Muscle of leg (tissue), 11 donors: ENCODE results near the gene TNIK. TPM values are rescaled to one million over a fixed set of nuclear protein-coding genes. Genes with fewer than 3 reads are reported as not detected.
A peak's percentile ranks its signal among the peaks of the same experiment; 100 is the strongest.

ENCODE experiments used
- DNase-seq: peaks from one replicate; pipeline ENCODE4 v3.0.0; 2013
- H3K27ac ChIP-seq: one replicate; pipeline ENCODE4 v1.5.1; 2013; ENCODE audit warnings: mild to moderate bottlenecking, low read length, control low read depth
- H3K27me3 ChIP-seq: one replicate; pipeline ENCODE4 v1.6.1; 2013; ENCODE audit warnings: low read length; ENCODE audit not compliant: control insufficient read depth, insufficient read depth
- H3K36me3 ChIP-seq: one replicate; pipeline ENCODE4 v1.6.1; 2013; ENCODE audit warnings: low read length; ENCODE audit not compliant: control insufficient read depth, insufficient read depth
- H3K4me1 ChIP-seq: one replicate; pipeline ENCODE4 v1.6.1; 2013; ENCODE audit warnings: low read length; ENCODE audit not compliant: control insufficient read depth, insufficient read depth
- H3K4me3 ChIP-seq: one replicate; pipeline ENCODE4 v1.5.1; 2013; ENCODE audit warnings: low read length, control low read depth
- H3K9me3 ChIP-seq: replicated peaks from 2 replicates; pipeline ENCODE4 v1.6.1; 2013; ENCODE audit warnings: low read depth, low read length; ENCODE audit not compliant: control insufficient read depth
- WGBS: methylation state at CpG from one replicate; pipeline ENCODE4 v1.1.5; 2013; ENCODE audit warnings: missing lambda C conversion rate; ENCODE audit not compliant: insufficient coverage; 5-methylcytosine and 5-hydroxymethylcytosine counted together
- polyA plus RNA-seq, 8 donors: library from polyadenylated mRNA; unstranded; fragments of 120-200 nt; gene quantifications; one replicate each; pipeline versions ENCODE4 v1.2.1 to v1.2.3, GENCODE V29; 2013; ENCODE audit warnings: inconsistent platforms in 1 of 8, low replicate concordance in 1 of 8; ENCODE audit not compliant: insufficient read length in 8 of 8, insufficient read depth in 1 of 8
- total RNA-seq: library from RNA; stranded (reverse); fragments of 120-200 nt; gene quantifications from one replicate; pipeline ENCODE4 v1.2.4, GENCODE V29; 2013

Gene TNIK
- total and polyA plus RNA-seq, 9 donors, result 26.1 to 46.0 (median 33.6) TPM

DNA sequence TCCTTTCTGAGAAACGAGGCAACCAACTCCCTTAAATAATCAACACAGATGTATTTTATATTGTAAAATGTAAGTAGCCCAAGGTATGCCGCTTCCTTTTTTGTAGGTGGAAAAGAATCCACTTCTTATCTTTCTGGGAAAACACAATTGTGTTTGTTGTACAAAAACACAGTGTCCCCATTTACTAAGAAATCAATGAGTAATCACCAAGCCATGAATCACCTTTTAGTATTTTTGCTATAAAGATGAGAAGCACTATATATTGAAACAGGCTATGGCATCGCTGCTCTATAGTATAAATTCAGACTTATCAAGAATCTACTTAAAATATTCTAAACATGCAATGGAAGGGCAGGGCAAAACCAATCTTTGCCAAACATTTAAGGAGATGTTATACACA, 104.0 kb downstream of the TNIK start:
- no CpG with 5 or more reads among the region's 3 CpGs for whole genome bisulfite sequencing
- no peaks in the 10 kb centered on the region for H3K36me3 ChIP-seq
- no peak overlapping the region for H3K27ac ChIP-seq
- H3K27me3 ChIP-seq, result no peaks in the 10 kb centered on the region
- peaks cover 2% of the 10 kb centered on the region for H3K4me1 ChIP-seq
- DNase-seq, result no peak
- no peak overlapping the region for H3K4me3 ChIP-seq
- no peaks in the 10 kb centered on the region for H3K9me3 ChIP-seq

DNA sequence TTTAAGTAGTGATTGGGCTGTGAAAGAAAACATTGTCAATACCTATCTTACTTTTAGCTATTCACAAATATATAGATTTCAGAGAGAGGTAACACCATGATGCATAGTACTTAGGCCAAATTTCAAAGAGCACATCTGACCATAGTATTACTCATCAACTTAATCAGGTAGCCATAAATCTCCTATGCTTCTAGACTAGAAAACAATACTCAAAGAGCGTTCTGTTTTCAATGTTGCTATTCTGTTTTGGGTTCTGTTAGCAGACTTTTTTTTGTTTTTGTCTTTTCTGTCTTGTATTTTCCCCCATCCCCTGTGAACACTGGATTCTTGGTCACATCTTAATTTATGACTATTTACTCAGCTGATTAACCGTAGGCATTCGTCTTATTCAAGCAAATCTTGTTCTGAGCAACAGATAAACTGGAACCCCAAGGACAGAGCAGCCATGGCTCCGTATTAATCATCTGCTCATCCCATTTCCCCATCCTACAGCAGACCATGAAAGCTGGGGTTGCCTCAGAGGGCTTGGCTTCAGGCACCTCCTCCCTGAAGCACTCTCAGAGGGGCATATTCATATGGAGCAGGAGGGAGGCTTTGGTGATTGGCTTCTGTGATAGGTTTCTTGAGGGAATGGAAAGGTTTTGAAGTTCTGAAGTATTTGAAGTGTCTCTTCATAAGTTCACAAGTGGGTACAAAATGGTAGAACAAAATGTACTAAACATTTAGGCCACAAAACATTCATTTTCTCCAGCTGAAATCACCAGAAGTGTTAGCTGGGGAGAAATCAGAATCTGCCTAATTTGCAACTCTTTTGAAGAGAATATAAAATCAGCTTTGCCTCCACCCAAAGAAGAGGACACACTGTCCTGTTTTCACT, 105.3 kb downstream of the TNIK start:
- 67% methylated on average over 1 of the region's 4 CpGs for WGBS
- no peaks in the 10 kb centered on the region for H3K27me3 ChIP-seq
- H3K36me3 ChIP-seq, result no peaks in the 10 kb centered on the region
- H3K4me3 ChIP-seq, result no peak overlapping the region
- H3K9me3 ChIP-seq, result no peaks in the 10 kb centered on the region
- peaks cover 2% of the 10 kb centered on the region for H3K4me1 ChIP-seq
- no peak overlapping the region for H3K27ac ChIP-seq
- no peak for DNase-seq

DNA sequence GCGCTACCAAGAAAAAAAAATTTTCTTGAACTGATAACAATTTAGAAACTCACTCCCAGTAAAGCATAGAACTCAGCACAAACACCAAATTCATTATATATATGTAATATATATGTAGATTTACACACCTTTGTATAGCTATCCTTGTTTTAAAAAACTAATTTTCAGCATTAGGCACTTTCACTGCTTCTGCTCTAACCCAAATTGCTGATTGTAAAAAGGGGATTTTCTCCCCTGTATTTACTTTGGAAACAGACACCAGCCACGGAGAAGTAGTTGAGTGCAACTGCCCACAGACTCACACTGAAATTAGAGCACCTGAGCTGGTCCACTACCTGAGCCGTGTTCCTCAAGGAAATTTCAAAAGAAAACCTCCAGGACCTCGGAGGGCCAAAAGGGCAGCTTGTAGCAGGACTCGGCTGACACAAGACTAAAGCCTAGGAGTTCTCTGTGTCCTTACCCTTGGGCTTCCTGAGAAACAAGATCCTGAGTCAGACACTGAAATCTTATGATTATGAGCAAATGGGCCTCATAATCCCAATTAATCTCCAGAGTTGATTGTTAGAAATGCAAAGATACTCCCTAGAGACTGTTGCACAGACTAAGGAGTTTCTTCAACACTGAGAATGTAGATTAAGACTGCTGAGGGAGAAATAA, 106.0 kb downstream of the TNIK start:
- Histone ChIP-seq H3K4me1 (peaks cover 2% of the 10 kb centered on the region), H3K9me3 (no peaks in the 10 kb centered on the region), H3K27ac (no peak overlapping the region), H3K36me3 (no peaks in the 10 kb centered on the region), H3K4me3 (no peak overlapping the region), H3K27me3 (no peaks in the 10 kb centered on the region)
- WGBS, result 70% methylated on average over 4 of the region's 5 CpGs
- no peak for DNase-seq

DNA sequence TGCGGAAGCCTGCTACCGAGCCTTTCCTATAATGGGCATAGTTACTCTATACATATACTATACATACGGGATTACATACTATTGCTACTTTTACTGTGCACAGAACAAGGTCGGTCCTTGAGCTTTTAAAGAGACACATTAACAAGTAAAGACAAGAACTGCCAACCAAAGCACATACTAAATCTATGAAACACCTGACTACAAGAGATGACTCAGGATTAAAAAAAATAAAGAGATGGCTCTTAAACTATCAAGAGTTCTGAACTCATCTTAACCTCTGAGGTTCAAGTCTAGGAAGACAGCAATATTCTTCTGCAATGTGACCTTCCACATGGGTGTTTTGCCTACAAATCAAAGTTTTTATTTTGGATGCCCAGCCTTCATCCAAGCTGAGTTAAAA, 106.8 kb downstream of the TNIK start:
- DNase-seq, result no peak
- H3K27me3 ChIP-seq, result no peaks in the 10 kb centered on the region
- peaks cover 2% of the 10 kb centered on the region for H3K4me1 ChIP-seq
- no CpG with 5 or more reads among the region's 4 CpGs for WGBS
- no peak overlapping the region for H3K27ac ChIP-seq
- no peak overlapping the region for H3K4me3 ChIP-seq
- no peaks in the 10 kb centered on the region for H3K9me3 ChIP-seq
- H3K36me3 ChIP-seq, result no peaks in the 10 kb centered on the region

DNA sequence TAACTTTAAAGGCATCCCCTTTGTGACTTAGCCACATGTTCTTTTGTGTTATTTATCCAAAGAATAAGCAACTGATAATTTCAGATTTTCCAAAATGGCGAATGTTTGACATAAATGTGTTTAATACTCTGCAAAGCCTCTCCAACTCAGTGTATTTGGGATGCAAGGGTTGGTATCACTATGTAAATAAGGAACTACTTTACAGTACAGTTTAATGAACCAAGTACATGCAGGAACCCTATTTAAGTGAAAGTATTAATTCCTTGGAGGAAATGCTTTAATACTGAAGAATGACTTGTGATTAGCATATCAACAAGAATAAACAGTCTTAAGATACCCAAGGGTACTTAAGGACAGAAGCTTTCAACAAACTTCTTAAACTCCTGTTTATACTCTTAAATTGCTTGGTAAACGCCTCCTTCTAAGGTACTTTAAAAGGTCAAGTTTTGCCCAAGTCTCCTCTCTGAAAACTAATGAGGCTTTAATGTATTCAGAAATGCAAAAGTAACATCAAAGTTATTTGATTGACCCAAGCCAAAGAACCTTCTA, 107.7 kb downstream of the TNIK start:
- Histone ChIP-seq H3K9me3 (no peaks in the 10 kb centered on the region), H3K36me3 (no peaks in the 10 kb centered on the region), H3K4me1 (peaks cover 6% of the 10 kb centered on the region), H3K27me3 (no peaks in the 10 kb centered on the region), H3K4me3 (no peak overlapping the region), H3K27ac (no peak overlapping the region)
- WGBS, result no CpG with 5 or more reads among the region's 2 CpGs
- no peak for DNase-seq

DNA sequence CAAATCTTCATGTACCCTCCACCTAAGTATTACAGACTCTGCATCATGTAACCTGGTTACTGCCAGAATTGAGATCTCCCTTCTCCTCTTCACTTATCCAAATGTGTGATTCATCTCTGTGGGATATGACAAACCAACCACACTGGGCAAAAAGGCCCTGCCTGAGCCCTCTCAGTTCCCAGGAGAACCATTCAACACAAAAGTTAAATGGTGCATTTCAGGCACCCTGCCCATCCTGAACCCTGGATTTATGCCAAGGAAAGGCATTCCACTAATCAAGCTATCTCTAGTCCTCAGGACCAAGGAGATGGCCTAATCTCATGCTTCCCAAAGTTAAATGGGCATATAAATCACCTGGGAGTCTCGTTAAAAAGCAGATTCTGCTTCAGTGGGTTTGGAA, 108.5 kb downstream of the TNIK start:
- H3K27ac ChIP-seq, result no peak overlapping the region
- no CpG with 5 or more reads among the region's 1 CpG for WGBS
- H3K9me3 ChIP-seq, result no peaks in the 10 kb centered on the region
- H3K36me3 ChIP-seq, result no peaks in the 10 kb centered on the region
- H3K4me3 ChIP-seq, result no peak overlapping the region
- H3K27me3 ChIP-seq, result no peaks in the 10 kb centered on the region
- no peak for DNase-seq
- H3K4me1 ChIP-seq, result peaks cover 9% of the 10 kb centered on the region

DNA sequence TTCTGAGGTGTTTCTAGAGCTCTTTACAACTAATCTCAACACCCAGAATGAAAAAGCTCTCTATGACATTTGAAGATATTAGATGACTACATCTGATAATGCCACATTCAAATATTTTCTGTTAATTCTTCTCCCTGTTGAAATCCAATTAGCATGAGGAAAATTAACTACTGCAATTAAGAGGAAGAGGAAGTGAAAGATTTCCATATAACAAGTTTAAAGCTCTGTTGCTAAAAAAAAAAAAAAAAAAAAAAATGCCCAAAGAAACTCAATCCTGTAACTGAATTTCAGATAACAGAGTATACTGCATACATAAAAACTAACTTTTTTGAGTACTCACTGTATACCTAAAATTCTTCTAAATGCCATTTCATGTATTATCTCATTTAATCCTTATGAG, 109.8 kb downstream of the TNIK start:
- Histone ChIP-seq H3K36me3 (no peaks in the 10 kb centered on the region), H3K27ac (no peak overlapping the region), H3K4me3 (no peak overlapping the region), H3K27me3 (no peaks in the 10 kb centered on the region), H3K9me3 (no peaks in the 10 kb centered on the region), H3K4me1 (peaks cover 9% of the 10 kb centered on the region)
- no peak for DNase-seq

DNA sequence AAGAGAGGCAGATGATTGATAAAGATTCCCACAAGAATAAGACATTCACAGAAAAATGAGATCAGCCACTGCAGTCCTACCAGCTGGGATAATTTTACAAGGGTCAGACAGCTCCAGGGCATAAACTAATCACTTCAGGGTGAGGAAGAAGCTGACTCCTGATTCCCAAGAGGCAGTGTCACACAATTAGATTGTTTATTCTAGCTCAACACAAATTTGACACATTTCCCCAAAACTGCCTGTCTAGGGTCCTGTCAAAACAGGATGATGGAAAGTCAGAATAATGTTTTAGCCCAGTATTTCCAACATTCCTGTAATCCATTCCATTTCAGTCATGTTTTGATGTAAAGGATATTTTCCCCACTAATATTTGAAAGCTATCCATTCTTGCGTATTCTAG, 110.8 kb downstream of the TNIK start:
- no peaks in the 10 kb centered on the region for H3K36me3 ChIP-seq
- H3K9me3 ChIP-seq, result no peaks in the 10 kb centered on the region
- no peak for DNase-seq
- H3K27me3 ChIP-seq, result no peaks in the 10 kb centered on the region
- H3K4me3 ChIP-seq, result no peak overlapping the region
- no peak overlapping the region for H3K27ac ChIP-seq
- WGBS, result no CpG with 5 or more reads among the region's 1 CpG
- H3K4me1 ChIP-seq, result peaks cover 9% of the 10 kb centered on the region

DNA sequence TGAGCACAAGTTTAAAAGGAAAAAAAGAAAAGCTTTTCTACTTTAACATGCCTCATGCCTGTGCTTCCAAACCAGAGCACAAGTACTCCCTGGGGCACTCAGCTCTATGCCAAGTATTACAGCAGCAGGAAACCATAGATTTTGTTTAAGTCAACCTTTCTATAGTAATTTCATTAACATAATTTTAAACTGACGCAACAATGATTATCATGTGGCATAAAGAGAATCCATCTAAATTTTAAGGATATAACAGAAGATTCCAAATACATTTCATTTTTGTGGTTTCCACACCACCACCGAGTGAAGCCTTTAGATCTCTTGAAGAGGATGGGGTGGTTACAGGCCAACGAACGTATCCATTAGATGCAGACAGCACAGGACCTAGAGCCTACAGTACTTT, 112.1 kb downstream of the TNIK start:
- DNase-seq, result peak; percentile 85
- WGBS, result no CpG with 5 or more reads among the region's 4 CpGs
- Histone ChIP-seq H3K9me3 (no peaks in the 10 kb centered on the region), H3K36me3 (no peaks in the 10 kb centered on the region), H3K4me3 (no peak overlapping the region), H3K27ac (peak overlapping the region; percentile 43), H3K27me3 (no peaks in the 10 kb centered on the region), H3K4me1 (peaks cover 9% of the 10 kb centered on the region)

DNA sequence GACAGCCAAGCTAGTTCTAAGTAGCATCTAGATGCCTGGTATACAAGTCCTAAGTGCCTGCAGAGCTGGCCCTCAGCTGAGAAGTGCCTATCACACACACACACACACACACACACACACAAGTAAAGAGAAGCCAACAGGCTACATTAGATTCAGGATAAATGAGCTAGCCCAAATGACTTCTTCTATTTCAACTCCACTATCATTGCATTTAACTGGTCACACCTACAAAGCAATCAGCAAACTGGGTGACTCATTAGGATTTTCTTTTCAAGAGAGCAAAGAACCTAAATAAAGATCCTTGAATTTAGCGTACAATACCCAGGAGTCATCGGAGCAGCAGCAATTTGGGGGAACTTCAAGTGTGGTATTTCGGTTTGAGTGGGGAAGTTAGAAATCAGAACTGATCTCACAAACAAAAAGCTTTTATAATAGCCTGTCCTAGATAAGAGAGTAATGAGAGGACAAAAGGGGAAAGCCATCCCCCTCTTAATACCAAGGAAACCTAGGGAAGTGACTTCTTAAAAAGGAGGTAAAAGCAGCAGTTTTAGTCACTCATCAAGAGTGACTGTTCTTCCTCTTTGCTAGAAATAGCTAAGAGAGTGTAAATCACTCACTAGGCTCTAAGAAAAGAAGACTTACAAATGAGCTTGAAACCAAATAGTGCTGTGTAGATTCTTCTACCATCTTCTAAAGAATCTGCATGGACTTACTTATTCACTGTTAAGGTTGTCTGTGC, 112.7 kb downstream of the TNIK start:
- no peaks in the 10 kb centered on the region for H3K9me3 ChIP-seq
- no peak overlapping the region for H3K4me3 ChIP-seq
- H3K27ac ChIP-seq, result peak overlapping the region; percentile 43
- WGBS, result no CpG with 5 or more reads among the region's 3 CpGs
- DNase-seq, result peak; percentile 26
- H3K4me1 ChIP-seq, result peaks cover 9% of the 10 kb centered on the region
- no peaks in the 10 kb centered on the region for H3K27me3 ChIP-seq
- H3K36me3 ChIP-seq, result no peaks in the 10 kb centered on the region
